IPS-20b (cell line): ENCODE data around the gene GSTP1.
"Not testable (repeated sequence)": the region's sequence is repeated elsewhere in the genome, so short reads cannot be mapped to it uniquely, and the experiment has no call there.

ENCODE experiments used
- H3K27ac ChIP-seq: one replicate; pipeline ENCODE4 v1.5.1; 2013; ENCODE audit warnings: low read length
- H3K27me3 ChIP-seq: 2 replicates; pipeline ENCODE4 v1.6.1; 2013; ENCODE audit warnings: mild to moderate bottlenecking, low read length, inconsistent platforms; ENCODE audit not compliant: insufficient read depth
- H3K36me3 ChIP-seq: 2 replicates; pipeline ENCODE4 v1.6.1; 2013; ENCODE audit warnings: low read depth, mild to moderate bottlenecking, inconsistent platforms, low read length, moderate library complexity; ENCODE audit not compliant: insufficient read depth
- H3K4me1 ChIP-seq: 2 replicates; pipeline ENCODE4 v1.6.1; 2013; ENCODE audit warnings: mild to moderate bottlenecking, control low read depth, inconsistent platforms, low read length, moderate library complexity; ENCODE audit not compliant: insufficient read depth
- H3K4me3 ChIP-seq: 2 replicates; pipeline ENCODE4 v1.5.1; 2013; ENCODE audit warnings: mild to moderate bottlenecking, low read length, inconsistent platforms
- H3K9ac ChIP-seq: 2 replicates; pipeline ENCODE4 v1.6.1; 2013; ENCODE audit warnings: low read depth, mild to moderate bottlenecking, inconsistent platforms, low read length, moderate library complexity
- H3K9me3 ChIP-seq: 2 replicates; pipeline ENCODE4 v1.6.1; 2013; ENCODE audit warnings: mild to moderate bottlenecking, low read depth, low read length, inconsistent platforms; ENCODE audit not compliant: insufficient read depth

Gene GSTP1

GRCh38 chr11:67586568-67587250, 3.1 kb downstream of the GSTP1 start:
- peaks cover 52% of the 10 kb centered on the region for H3K36me3 ChIP-seq
- H3K4me1 ChIP-seq: peaks cover 18% of the 10 kb centered on the region; the same call in 1 of the 2 replicates
- H3K9me3 ChIP-seq: no peaks in the 10 kb centered on the region
- no peak overlapping the region for H3K4me3 ChIP-seq
- no peak overlapping the region for H3K9ac ChIP-seq
- no peaks in the 10 kb centered on the region; the same call in 1 of the 2 replicates for H3K27me3 ChIP-seq
- H3K27ac ChIP-seq: no peak overlapping the region

GRCh38 chr11:67588136-67588503, 4.5 kb downstream of the GSTP1 start:
- no peaks in the 10 kb centered on the region for H3K9me3 ChIP-seq
- peaks cover 52% of the 10 kb centered on the region for H3K36me3 ChIP-seq
- H3K27ac ChIP-seq: no peak overlapping the region
- no peak overlapping the region for H3K9ac ChIP-seq
- H3K4me3 ChIP-seq: no peak overlapping the region
- H3K4me1 ChIP-seq: peaks cover 9% of the 10 kb centered on the region; the same call in 1 of the 2 replicates
- H3K27me3 ChIP-seq: no peaks in the 10 kb centered on the region

- not testable (repeated sequence) for H3K4me3 ChIP-seq, H3K4me1 ChIP-seq, H3K9me3 ChIP-seq, H3K27me3 ChIP-seq, H3K9ac ChIP-seq, H3K27ac ChIP-seq
- H3K36me3 ChIP-seq: peaks cover 52% of the 10 kb centered on the region
These were observed 5.3 kb downstream of the GSTP1 start for GRCh38 chr11:67588899-67589415.

- H3K4me3 ChIP-seq: no peak overlapping the region
- no peaks in the 10 kb centered on the region for H3K27me3 ChIP-seq
- no peaks in the 10 kb centered on the region for H3K4me1 ChIP-seq
- peaks cover 3% of the 10 kb centered on the region for H3K9me3 ChIP-seq
- no peak overlapping the region for H3K9ac ChIP-seq
- H3K27ac ChIP-seq: no peak overlapping the region
- H3K36me3 ChIP-seq: peaks cover 15% of the 10 kb centered on the region
These were observed 9.4 kb downstream of the GSTP1 start for GRCh38 chr11:67592880-67593564.

- H3K9me3 ChIP-seq: peaks cover 5% of the 10 kb centered on the region
- no peak overlapping the region for H3K4me3 ChIP-seq
- H3K27ac ChIP-seq: no peak overlapping the region
- peaks cover 10% of the 10 kb centered on the region; the same call in 1 of the 2 replicates for H3K36me3 ChIP-seq
- no peaks in the 10 kb centered on the region for H3K27me3 ChIP-seq
- H3K4me1 ChIP-seq: no peaks in the 10 kb centered on the region
- no peak overlapping the region for H3K9ac ChIP-seq
These were observed 9.9 kb downstream of the GSTP1 start for GRCh38 chr11:67593565-67593905.

GRCh38 chr11:67594480-67594879, 10.9 kb downstream of the GSTP1 start:
- no peak overlapping the region for H3K4me3 ChIP-seq
- H3K27me3 ChIP-seq: no peaks in the 10 kb centered on the region
- no peak overlapping the region for H3K9ac ChIP-seq
- H3K36me3 ChIP-seq: peaks cover 4% of the 10 kb centered on the region; the same call in 1 of the 2 replicates
- no peaks in the 10 kb centered on the region for H3K4me1 ChIP-seq
- peaks cover 7% of the 10 kb centered on the region for H3K9me3 ChIP-seq
- H3K27ac ChIP-seq: no peak overlapping the region

GRCh38 chr11:67596753-67597300, 13.2 kb downstream of the GSTP1 start:
- Histone ChIP-seq H3K9me3 (peaks cover 7% of the 10 kb centered on the region), H3K36me3 (no peaks in the 10 kb centered on the region), H3K4me1 (no peaks in the 10 kb centered on the region), H3K9ac (no peak overlapping the region), H3K27ac (no peak overlapping the region), H3K27me3 (no peaks in the 10 kb centered on the region), H3K4me3 (no peak overlapping the region)

- not testable (repeated sequence) for H3K27ac ChIP-seq, H3K4me3 ChIP-seq, H3K4me1 ChIP-seq, H3K36me3 ChIP-seq, H3K9me3 ChIP-seq, H3K9ac ChIP-seq, H3K27me3 ChIP-seq
These were observed 13.8 kb downstream of the GSTP1 start for GRCh38 chr11:67597458-67597857.

- H3K9ac ChIP-seq, H3K27me3 ChIP-seq: not testable (repeated sequence)
These were observed 14.4 kb downstream of the GSTP1 start for GRCh38 chr11:67597963-67598362.

GRCh38 chr11:67599149-67599548, 15.5 kb downstream of the GSTP1 start:
- Histone ChIP-seq H3K27ac (no peak overlapping the region), H3K27me3 (no peaks in the 10 kb centered on the region), H3K4me1 (peaks cover 7% of the 10 kb centered on the region), H3K36me3 (no peaks in the 10 kb centered on the region), H3K9ac (no peak overlapping the region), H3K4me3 (no peak overlapping the region), H3K9me3 (peaks cover 7% of the 10 kb centered on the region)

More at GRCh38 chr11:67597963-67598362, 14.4 kb downstream of the GSTP1 start:
- H3K4me3 ChIP-seq, H3K36me3 ChIP-seq, H3K27ac ChIP-seq, H3K4me1 ChIP-seq, H3K9me3 ChIP-seq: not testable (repeated sequence)

GRCh38 chr11:67600324-67601029, 16.9 kb downstream of the GSTP1 start:
- Histone ChIP-seq H3K4me3 (no peak overlapping the region), H3K36me3 (no peaks in the 10 kb centered on the region), H3K9me3 (peaks cover 7% of the 10 kb centered on the region), H3K9ac (no peak overlapping the region), H3K27ac (no peak overlapping the region), H3K4me1 (peaks cover 17% of the 10 kb centered on the region), H3K27me3 (no peaks in the 10 kb centered on the region)
